Measurements from ENCODE around the gene PGA5.

PGA5 gene

GRCh38 chr11:61297746-61298145, 56.8 kb downstream of the PGA5 start:
- no peak for DNase-seq

GRCh38 chr11:61298663-61299244, 57.8 kb downstream of the PGA5 start:
- DNase-seq: no peak

Data from NCI-H187 treated with DMSO at 0.1 percent for 48 hours (cell line).